Trophoblast cell (in vitro differentiated cells and primary cell): ENCODE results near the gene WWC2.

Experiments used
- DNase-seq, 2 donors: peaks; one replicate each; pipeline ENCODE4 v3.0.0-alpha.2; 2016
- H2AFZ ChIP-seq: 2 replicates; pipeline ENCODE4 v1.6.1; 2013; ENCODE audit warnings: low read length, moderate library complexity, mild to moderate bottlenecking; ENCODE audit not compliant: insufficient read depth, poor library complexity
- H2AK5ac ChIP-seq: 2 replicates; pipeline ENCODE4 v1.6.1; 2013; ENCODE audit warnings: mild to moderate bottlenecking, low read length
- H2BK120ac ChIP-seq: 2 replicates; pipeline ENCODE4 v1.6.1; 2013; ENCODE audit warnings: low read length, mild to moderate bottlenecking, moderate library complexity; ENCODE audit not compliant: insufficient read depth, poor library complexity
- H2BK12ac ChIP-seq: 2 replicates; pipeline ENCODE4 v1.6.1; 2013; ENCODE audit warnings: mild to moderate bottlenecking, low read length, moderate library complexity
- H2BK5ac ChIP-seq: 2 replicates; pipeline ENCODE4 v1.6.1; 2013; ENCODE audit warnings: low read length, low read depth, moderate library complexity, mild to moderate bottlenecking; ENCODE audit not compliant: poor library complexity
- H3K14ac ChIP-seq: 2 replicates; pipeline ENCODE4 v1.6.1; 2013; ENCODE audit warnings: mild to moderate bottlenecking, low read length
- H3K18ac ChIP-seq: 2 replicates; pipeline ENCODE4 v1.6.1; 2013; ENCODE audit warnings: mild to moderate bottlenecking, low read length
- H3K23ac ChIP-seq: 2 replicates; pipeline ENCODE4 v1.6.1; 2013; ENCODE audit warnings: low read length
- H3K27ac ChIP-seq: 2 replicates; pipeline ENCODE4 v1.5.1; 2013; ENCODE audit warnings: low read depth, mild to moderate bottlenecking, inconsistent platforms, low read length, moderate library complexity
- H3K27me3 ChIP-seq: 2 replicates; pipeline ENCODE4 v1.6.1; 2013; ENCODE audit warnings: inconsistent platforms, mild to moderate bottlenecking, low read length, moderate library complexity; ENCODE audit not compliant: insufficient read depth
- H3K36me3 ChIP-seq, 2 experiments: 1 replicate in 1 of 2; 2 replicates in 1 of 2; pipeline ENCODE4 v1.6.1; 2013; ENCODE audit warnings: low read length in 2 of 2, mild to moderate bottlenecking in 2 of 2, moderate library complexity in 1 of 2; ENCODE audit not compliant: insufficient read depth in 2 of 2, control insufficient read depth in 1 of 2
- H3K4ac ChIP-seq: 2 replicates; pipeline ENCODE4 v1.6.1; 2013; ENCODE audit warnings: low read depth, mild to moderate bottlenecking, low read length, moderate library complexity
- H3K4me1 ChIP-seq, 2 experiments: 1 replicate in 1 of 2; 2 replicates in 1 of 2; pipeline ENCODE4 v1.6.1; 2013; ENCODE audit warnings: low read length in 2 of 2, mild to moderate bottlenecking in 2 of 2, moderate library complexity in 1 of 2; ENCODE audit not compliant: insufficient read depth in 2 of 2, control insufficient read depth in 1 of 2
- H3K4me2 ChIP-seq: 2 replicates; pipeline ENCODE4 v1.6.1; 2013; ENCODE audit warnings: inconsistent platforms, mild to moderate bottlenecking, low read length, moderate library complexity
- H3K4me3 ChIP-seq: 2 replicates; pipeline ENCODE4 v1.5.1; 2013; ENCODE audit warnings: mild to moderate bottlenecking, low read depth, low read length, inconsistent platforms
- H3K79me1 ChIP-seq: one replicate; pipeline ENCODE4 v1.6.1; 2013; ENCODE audit warnings: low read length
- H3K79me2 ChIP-seq: 2 replicates; pipeline ENCODE4 v1.6.1; 2013; ENCODE audit warnings: low read length, mild to moderate bottlenecking; ENCODE audit not compliant: control insufficient read depth, insufficient read depth, poor library complexity
- H3K9ac ChIP-seq: 2 replicates; pipeline ENCODE4 v1.6.1; 2013; ENCODE audit warnings: mild to moderate bottlenecking, low read length
- H3K9me3 ChIP-seq: 2 replicates; pipeline ENCODE4 v1.6.1; 2013; ENCODE audit warnings: low read depth, mild to moderate bottlenecking, control low read depth, inconsistent platforms, low read length; ENCODE audit not compliant: insufficient read depth
- H4K12ac ChIP-seq: 2 replicates; pipeline ENCODE4 v1.6.1; 2013; ENCODE audit warnings: low read depth, mild to moderate bottlenecking, low read length, moderate library complexity
- H4K8ac ChIP-seq: 2 replicates; pipeline ENCODE4 v1.6.1; 2013; ENCODE audit warnings: low read depth, mild to moderate bottlenecking, low read length, moderate library complexity
- H4K91ac ChIP-seq: one replicate; pipeline ENCODE4 v1.6.1; 2013; ENCODE audit warnings: low read depth, mild to moderate bottlenecking, low read length, moderate library complexity
- WGBS: extraction: QIAGEN DNeasy Blood & Tissue Kit; methylation state at CpG from one replicate; pipeline ENCODE4 v1.1.7; 2013; ENCODE audit warnings: missing lambda C conversion rate; ENCODE audit not compliant: insufficient read length, insufficient coverage; ENCODE audit errors: extremely low coverage; 5-methylcytosine and 5-hydroxymethylcytosine counted together

Gene WWC2

DNA sequence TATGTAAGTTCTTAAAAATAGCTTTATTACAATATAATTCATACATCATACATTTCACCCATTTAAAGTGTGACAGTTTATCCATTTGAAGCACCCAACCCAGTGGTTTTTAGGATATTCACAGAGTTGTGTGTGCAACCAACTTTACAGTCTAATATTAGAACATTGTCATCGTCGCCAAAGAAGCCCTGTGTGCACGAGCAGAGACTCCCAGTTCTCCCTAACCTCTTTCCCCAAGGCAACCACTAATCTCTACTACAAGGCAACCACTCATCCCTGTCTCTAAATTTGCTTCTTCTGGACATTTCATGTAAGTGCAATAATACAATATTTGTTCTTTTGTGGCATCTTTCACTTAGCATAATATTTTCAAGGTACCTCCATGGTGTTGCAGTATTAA lies 173.3 kb downstream of the WWC2 start:
- Histone ChIP-seq H3K79me1 (no peaks in the 10 kb centered on the region), H3K4ac (no peak overlapping the region), H4K12ac (no peak overlapping the region), H3K4me1 (no peaks in the 10 kb centered on the region), H3K9me3 (no peaks in the 10 kb centered on the region), H3K9ac (no peak overlapping the region), H3K23ac (no peak overlapping the region), H3K79me2 (no peaks in the 10 kb centered on the region), H2BK5ac (no peak overlapping the region), H2BK120ac (no peak overlapping the region), H4K8ac (no peak overlapping the region), H2AFZ (no peak overlapping the region), H3K14ac (no peak overlapping the region), H4K91ac (no peak overlapping the region), H2BK12ac (no peak overlapping the region), H3K27me3 (no peaks in the 10 kb centered on the region), H3K4me3 (no peak overlapping the region), H3K18ac (no peak overlapping the region), H3K36me3 (peaks cover 8 to 13% of the 10 kb centered on the region in 2 experiments), H3K4me2 (no peak overlapping the region), H3K27ac (no peak overlapping the region), H2AK5ac (no peak overlapping the region)
- DNase-seq, result no peak
- no CpG with 5 or more reads among the region's 3 CpGs for WGBS

- Histone ChIP-seq H3K4me1 (no peaks in the 10 kb centered on the region), H2BK5ac (no peak overlapping the region), H3K79me2 (no peaks in the 10 kb centered on the region), H4K8ac (no peak overlapping the region), H2BK12ac (no peak overlapping the region), H4K91ac (no peak overlapping the region), H3K18ac (no peak overlapping the region), H3K4me3 (no peak overlapping the region), H2AFZ (no peak overlapping the region), H2BK120ac (no peak overlapping the region), H3K79me1 (no peaks in the 10 kb centered on the region), H3K9me3 (no peaks in the 10 kb centered on the region), H3K23ac (no peak overlapping the region), H3K9ac (no peak overlapping the region), H3K14ac (no peak overlapping the region), H3K4me2 (no peak overlapping the region), H3K27me3 (no peaks in the 10 kb centered on the region), H2AK5ac (no peak overlapping the region), H3K36me3 (peaks cover 3 to 7% of the 10 kb centered on the region in 2 experiments), H3K4ac (no peak overlapping the region), H3K27ac (no peak overlapping the region), H4K12ac (no peak overlapping the region)
- WGBS, result no CpG with 5 or more reads among the region's 1 CpG
- no peak for DNase-seq
Measured at GRCh38 chr4:183276106-183276505, 177.0 kb downstream of the WWC2 start.

- Histone ChIP-seq H2BK120ac (no peak overlapping the region), H2BK5ac (no peak overlapping the region), H3K18ac (no peak overlapping the region), H3K4ac (no peak overlapping the region), H4K91ac (no peak overlapping the region), H2BK12ac (no peak overlapping the region), H3K27me3 (no peaks in the 10 kb centered on the region), H2AFZ (no peak overlapping the region), H3K23ac (no peak overlapping the region), H3K14ac (no peak overlapping the region), H3K9me3 (no peaks in the 10 kb centered on the region), H4K8ac (no peak overlapping the region), H3K36me3 (peaks cover 21 to 38% of the 10 kb centered on the region in 2 experiments), H3K27ac (no peak overlapping the region), H3K79me1 (no peaks in the 10 kb centered on the region), H4K12ac (no peak overlapping the region), H3K4me1 (no peaks in the 10 kb centered on the region), H2AK5ac (no peak overlapping the region), H3K79me2 (no peaks in the 10 kb centered on the region), H3K4me2 (no peak overlapping the region), H3K4me3 (no peak overlapping the region), H3K9ac (no peak overlapping the region)
- DNase-seq, result no peak
- no CpG with 5 or more reads among the region's 12 CpGs for WGBS
Measured at GRCh38 chr4:183284258-183284785, 185.3 kb downstream of the WWC2 start.

DNA sequence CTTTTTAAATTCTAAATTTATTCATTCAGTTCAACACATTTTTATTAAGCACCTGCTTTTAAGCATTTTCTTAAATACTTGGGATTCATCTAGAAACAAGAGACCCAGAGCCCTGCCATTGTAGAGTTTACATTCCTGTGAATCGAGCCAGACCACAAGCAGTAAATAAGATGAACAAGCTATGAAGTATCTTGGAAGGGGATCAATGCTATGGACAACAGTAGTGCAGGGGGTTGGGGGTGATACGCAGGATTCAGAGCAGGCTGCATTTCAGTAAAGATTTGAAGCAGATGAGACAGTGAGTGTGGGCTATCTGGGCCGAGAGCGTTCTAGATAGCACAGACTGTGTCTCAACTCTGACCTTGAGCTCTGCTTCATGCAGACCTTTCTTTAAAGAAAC lies 185.9 kb downstream of the WWC2 start:
- H3K23ac ChIP-seq, result no peak overlapping the region
- H4K8ac ChIP-seq, result no peak overlapping the region
- no peak overlapping the region for H4K91ac ChIP-seq
- H3K36me3 ChIP-seq, result peaks cover 24 to 42% of the 10 kb centered on the region in 2 experiments
- no peak overlapping the region for H3K4me2 ChIP-seq
- no peaks in the 10 kb centered on the region for H3K27me3 ChIP-seq
- no CpG with 5 or more reads among the region's 4 CpGs for WGBS
- no peak overlapping the region for H3K18ac ChIP-seq
- no peaks in the 10 kb centered on the region for H3K79me1 ChIP-seq
- no peaks in the 10 kb centered on the region for H3K4me1 ChIP-seq
- DNase-seq, result no peak
- no peak overlapping the region for H3K4ac ChIP-seq
- H3K14ac ChIP-seq, result no peak overlapping the region
- no peak overlapping the region for H3K27ac ChIP-seq
- H2BK120ac ChIP-seq, result no peak overlapping the region
- H3K9ac ChIP-seq, result no peak overlapping the region
- no peak overlapping the region for H2AFZ ChIP-seq
- no peak overlapping the region for H3K4me3 ChIP-seq
- H2BK5ac ChIP-seq, result no peak overlapping the region
- no peak overlapping the region for H2BK12ac ChIP-seq
- no peak overlapping the region for H2AK5ac ChIP-seq
- no peak overlapping the region for H4K12ac ChIP-seq
- H3K9me3 ChIP-seq, result no peaks in the 10 kb centered on the region
- no peaks in the 10 kb centered on the region for H3K79me2 ChIP-seq
